Activated CD4-positive, alpha-beta T cell treated with anti-CD3 and anti-CD28 coated beads, Interleukin-2, amount 10 ng/mL, durations not matched to agents 24 days and 14 days (primary cell): Measurements from ENCODE around the gene ZDHHC11. TPM values are rescaled to one million over a fixed set of nuclear protein-coding genes. Genes with fewer than 3 reads are reported as not detected.
"Not testable (repeated sequence)": the region's sequence is repeated elsewhere in the genome, so short reads cannot be mapped to it uniquely, and the experiment has no call there.

Experiments used
- DNase-seq: peaks from one replicate; pipeline ENCODE4 v3.0.0; 2022
- H3K27ac Mint-ChIP-seq: one replicate; pipeline ENCODE4 v1.8.0; 2022; ENCODE audit warnings: mild to moderate bottlenecking, mixed read lengths
- H3K27me3 Mint-ChIP-seq: one replicate; pipeline ENCODE4 v1.8.0; 2022; ENCODE audit warnings: mixed read lengths
- H3K36me3 Mint-ChIP-seq: one replicate; pipeline ENCODE4 v1.8.0; 2022; ENCODE audit warnings: low read depth, mild to moderate bottlenecking, mixed read lengths
- H3K4me1 Mint-ChIP-seq: one replicate; pipeline ENCODE4 v1.8.0; 2021; ENCODE audit warnings: mixed read lengths
- H3K4me3 Mint-ChIP-seq: one replicate; pipeline ENCODE4 v1.8.0; 2022; ENCODE audit warnings: mild to moderate bottlenecking, moderate library complexity, mixed read lengths
- H3K9me3 Mint-ChIP-seq: one replicate; pipeline ENCODE4 v1.8.0; 2021; ENCODE audit warnings: mixed read lengths
- intact Hi-C: fragments of 100-400 bp; cut with micrococcal nuclease; formaldehyde crosslinking; loops from one replicate; pipeline ENCODE4 v1.15.1; 2023
- total RNA-seq: library from RNA; stranded (reverse); gene quantifications from 2 replicates; pipeline ENCODE4 v1.2.3, GENCODE V29; 2022

Gene ZDHHC11
- total RNA-seq, 1 donor from 2014 or later, result 14.3 TPM

- H3K36me3 Mint-ChIP-seq, intact Hi-C loops: not testable (repeated sequence)
Observed at GRCh38 chr5:751992-752391, 98.8 kb downstream of the ZDHHC11 start.

DNA sequence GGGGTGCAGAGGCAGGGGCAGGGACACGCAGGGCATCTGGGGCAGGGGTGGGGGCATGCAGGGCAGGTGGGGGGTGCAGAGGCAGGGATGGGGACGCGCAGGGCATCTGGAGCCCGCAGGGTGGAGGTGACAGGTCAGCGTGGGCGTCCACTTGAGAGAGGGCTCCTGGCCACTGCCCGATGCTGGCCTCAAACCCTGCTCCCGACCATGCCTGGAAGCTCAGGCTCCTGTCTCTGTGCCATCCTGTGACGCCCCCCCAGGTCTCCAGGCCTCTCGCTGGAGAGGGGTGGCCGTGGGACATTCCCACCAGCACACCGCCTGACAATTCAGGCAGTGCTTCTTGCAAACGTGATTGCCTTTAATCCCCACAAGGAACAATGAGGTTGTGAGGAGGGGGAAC, 99.3 kb downstream of the ZDHHC11 start:
- Mint-ChIP-seq H3K27me3 (no peaks in the 10 kb centered on the region), H3K27ac (no peak overlapping the region), H3K4me3 (no peak overlapping the region), H3K36me3 (no peaks in the 10 kb centered on the region), H3K4me1 (no peaks in the 10 kb centered on the region), H3K9me3 (no peaks in the 10 kb centered on the region)
- no peak for DNase-seq
- intact Hi-C loops, result no loop called here

More at GRCh38 chr5:751992-752391, 98.8 kb downstream of the ZDHHC11 start:
- H3K9me3 Mint-ChIP-seq, H3K27me3 Mint-ChIP-seq, H3K27ac Mint-ChIP-seq, H3K4me3 Mint-ChIP-seq, DNase-seq, H3K4me1 Mint-ChIP-seq: not testable (repeated sequence)

DNA sequence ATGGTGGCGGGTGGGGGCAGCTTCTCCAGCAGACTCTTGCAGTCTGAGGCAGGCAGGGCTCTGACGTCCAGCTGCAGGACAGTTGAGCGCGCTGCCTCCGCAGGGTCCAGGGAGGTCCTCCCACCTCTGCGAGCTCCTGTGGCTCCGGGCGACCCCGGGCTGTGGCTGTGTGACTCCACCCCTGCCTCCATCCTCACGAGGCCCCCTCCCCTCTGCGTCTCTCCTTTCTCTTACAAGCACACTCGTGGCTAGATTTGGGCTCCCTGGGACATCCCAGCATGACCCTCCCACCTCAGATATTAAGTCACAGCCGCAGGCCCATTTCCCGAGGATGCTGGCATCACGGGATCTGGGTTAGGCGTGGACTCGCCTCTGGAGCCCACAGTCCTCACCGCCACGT, 100.6 kb downstream of the ZDHHC11 start:
- H3K27me3 Mint-ChIP-seq, DNase-seq, H3K4me1 Mint-ChIP-seq, H3K9me3 Mint-ChIP-seq, intact Hi-C loops, H3K4me3 Mint-ChIP-seq, H3K27ac Mint-ChIP-seq, H3K36me3 Mint-ChIP-seq: not testable (repeated sequence)

DNA sequence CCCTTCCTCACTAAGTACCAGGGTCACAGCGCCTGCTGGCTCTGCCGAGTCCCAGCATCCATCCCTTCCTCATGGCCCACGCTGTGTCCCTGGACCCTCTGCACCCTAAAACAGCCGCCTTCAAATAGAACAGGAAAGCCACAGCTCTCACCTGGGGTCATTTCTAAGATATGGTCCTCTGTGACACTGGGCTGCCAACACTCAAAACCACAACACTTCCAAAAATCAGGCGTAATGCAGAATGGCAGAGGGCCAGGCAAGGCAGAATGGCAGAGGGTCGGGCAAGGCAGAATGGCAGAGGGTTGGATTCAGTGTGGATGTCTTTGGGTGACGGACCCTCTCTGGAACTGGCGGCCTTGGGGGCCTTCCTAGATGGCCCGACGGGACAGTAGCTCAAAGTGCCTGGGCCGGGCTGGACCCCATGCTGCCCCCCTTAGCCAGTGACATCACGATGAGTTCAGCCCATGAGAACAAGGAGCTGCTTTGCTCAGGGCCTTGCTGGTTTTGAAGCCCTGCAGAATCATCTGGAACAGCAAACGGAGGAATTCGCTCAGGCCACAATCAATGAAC, 101.6 kb downstream of the ZDHHC11 start:
- H3K4me1 Mint-ChIP-seq, result no peaks in the 10 kb centered on the region
- no peaks in the 10 kb centered on the region for H3K36me3 Mint-ChIP-seq

GRCh38 chr5:748011-748980, 102.5 kb downstream of the ZDHHC11 start:
- intact Hi-C loops, H3K36me3 Mint-ChIP-seq, DNase-seq, H3K4me3 Mint-ChIP-seq, H3K4me1 Mint-ChIP-seq, H3K9me3 Mint-ChIP-seq, H3K27ac Mint-ChIP-seq, H3K27me3 Mint-ChIP-seq: not testable (repeated sequence)

More for the DNA sequence above, 101.6 kb downstream of the ZDHHC11 start:
- Mint-ChIP-seq H3K27me3 (no peaks in the 10 kb centered on the region), H3K9me3 (no peaks in the 10 kb centered on the region), H3K4me3 (no peak overlapping the region), H3K27ac (no peak overlapping the region)
- no peak for DNase-seq
- intact Hi-C loops, result no loop called here

GRCh38 chr5:747303-747844, 103.4 kb downstream of the ZDHHC11 start:
- not testable (repeated sequence) for H3K4me1 Mint-ChIP-seq

DNA sequence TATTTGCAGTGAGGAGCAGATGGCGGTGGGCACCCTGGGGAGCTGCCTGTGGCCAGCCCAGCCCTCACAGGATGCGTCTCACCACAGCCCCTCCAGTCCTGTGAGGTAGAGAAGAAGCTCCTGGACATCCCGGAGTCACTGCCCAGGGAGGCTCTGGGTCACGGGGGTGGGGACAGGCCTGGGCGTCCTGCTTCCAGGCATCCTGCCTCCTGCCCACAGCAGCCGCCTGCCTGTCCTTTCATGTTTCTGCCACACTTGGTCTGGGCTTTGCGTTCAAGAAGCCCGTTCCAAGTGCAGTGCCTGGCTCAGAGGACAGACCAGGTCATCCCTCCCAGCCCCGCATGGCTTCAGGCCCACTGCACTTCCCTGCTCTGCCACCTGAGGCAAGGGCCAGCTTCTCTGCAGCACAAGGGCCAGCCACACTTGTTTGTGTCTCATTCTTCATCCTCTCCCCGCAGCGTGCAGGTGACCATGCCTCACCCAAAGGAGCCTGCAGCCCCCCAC, 104.5 kb downstream of the ZDHHC11 start:
- H3K36me3 Mint-ChIP-seq, result no peaks in the 10 kb centered on the region
- H3K4me1 Mint-ChIP-seq, result no peaks in the 10 kb centered on the region
- DNase-seq, result no peak
- no peak overlapping the region for H3K27ac Mint-ChIP-seq
- peaks cover 1% of the 10 kb centered on the region for H3K27me3 Mint-ChIP-seq
- no peaks in the 10 kb centered on the region for H3K9me3 Mint-ChIP-seq
- intact Hi-C loops, result no loop called here
- H3K4me3 Mint-ChIP-seq, result no peak overlapping the region

More at GRCh38 chr5:747303-747844, 103.4 kb downstream of the ZDHHC11 start:
- H3K27me3 Mint-ChIP-seq, DNase-seq, intact Hi-C loops, H3K9me3 Mint-ChIP-seq, H3K36me3 Mint-ChIP-seq, H3K27ac Mint-ChIP-seq, H3K4me3 Mint-ChIP-seq: not testable (repeated sequence)

Other genes starting within 250 kb of the ZDHHC11 start
- gene CEP72, start 238.6 kb downstream of the ZDHHC11 start, total RNA-seq, result 33.2 and 36.0 TPM in 2 replicates
- gene TPPP, start 157.6 kb downstream of the ZDHHC11 start, total RNA-seq, result 0.07 TPM in 1 of 2 replicates, not detected in the other
- not detected in 2 replicates for gene ZDHHC11B, start 66.3 kb downstream of the ZDHHC11 start, total RNA-seq
- gene BRD9, start 41.8 kb upstream of the ZDHHC11 start, total RNA-seq, result 80.6 and 82.0 TPM in 2 replicates
- 47.5 and 52.6 TPM in 2 replicates for gene TRIP13, start 41.9 kb upstream of the ZDHHC11 start, total RNA-seq
- 3.3 and 4.0 TPM in 2 replicates for gene NKD2, start 157.8 kb upstream of the ZDHHC11 start, total RNA-seq